ENCODE results near the gene FARP1.

The FARP1 gene

GRCh38 chr13:98290261-98290660 lies 147.4 kb downstream of the FARP1 start:
- DNase-seq (ENCODE audit: low read depth): no peak
- TF ChIP-seq CTCF (IDR thresholded peaks at IDR 0.05; ENCODE audit: control insufficient read depth, extremely low read depth, insufficient read depth): no peak
- no peak overlapping the region for H3K4me3 ChIP-seq (ENCODE audit: low read depth, low read length)

GRCh38 chr13:98291658-98292057 lies 148.8 kb downstream of the FARP1 start:
- TF ChIP-seq CTCF (IDR thresholded peaks at IDR 0.05; ENCODE audit: control insufficient read depth, extremely low read depth, insufficient read depth): no peak
- DNase-seq (ENCODE audit: low read depth): no peak
- no peak overlapping the region for H3K4me3 ChIP-seq (ENCODE audit: low read depth, low read length)

- H3K4me3 ChIP-seq (ENCODE audit: low read depth, low read length): no peak overlapping the region
- peak; percentile 58 for DNase-seq (ENCODE audit: low read depth)
- no peak for TF ChIP-seq CTCF (IDR thresholded peaks at IDR 0.05; ENCODE audit: control insufficient read depth, extremely low read depth, insufficient read depth)
Measured at GRCh38 chr13:98293103-98293502, 150.2 kb downstream of the FARP1 start.

- DNase-seq (ENCODE audit: low read depth): no peak
Measured at GRCh38 chr13:98293570-98294142, 150.8 kb downstream of the FARP1 start.

GRCh38 chr13:98295371-98295770 lies 152.5 kb downstream of the FARP1 start:
- H3K4me3 ChIP-seq (ENCODE audit: low read depth, low read length): no peak overlapping the region
- no peak for DNase-seq (ENCODE audit: low read depth)
- no peak for TF ChIP-seq CTCF (IDR thresholded peaks at IDR 0.05; ENCODE audit: control insufficient read depth, extremely low read depth, insufficient read depth)

More at GRCh38 chr13:98293570-98294142, 150.8 kb downstream of the FARP1 start:
- TF ChIP-seq CTCF (IDR thresholded peaks at IDR 0.05; ENCODE audit: control insufficient read depth, extremely low read depth, insufficient read depth): no peak
- no peak overlapping the region for H3K4me3 ChIP-seq (ENCODE audit: low read depth, low read length)

GRCh38 chr13:98297051-98297450 lies 154.2 kb downstream of the FARP1 start:
- DNase-seq (ENCODE audit: low read depth): peak; percentile 63
- no peak overlapping the region for H3K4me3 ChIP-seq (ENCODE audit: low read depth, low read length)
- no peak for TF ChIP-seq CTCF (IDR thresholded peaks at IDR 0.05; ENCODE audit: control insufficient read depth, extremely low read depth, insufficient read depth)

- no peak overlapping the region for H3K4me3 ChIP-seq (ENCODE audit: low read depth, low read length)
Measured at GRCh38 chr13:98297745-98298144, 154.9 kb downstream of the FARP1 start.

More at GRCh38 chr13:98297745-98298144, 154.9 kb downstream of the FARP1 start:
- no peak for TF ChIP-seq CTCF (IDR thresholded peaks at IDR 0.05; ENCODE audit: control insufficient read depth, extremely low read depth, insufficient read depth)
- DNase-seq (ENCODE audit: low read depth): no peak

Measured in LNCaP clone FGC (cell line).